MM.1S (cell line): ENCODE results near the gene ZC2HC1C.

Experiments
- EZH2 ChIP-seq: fragments of 300-600 bp; sonication (generic); optimal IDR thresholded peaks from 2 replicates; pipeline ENCODE3; 2017; ENCODE audit warnings: low read depth, mild to moderate bottlenecking, antibody characterized with exemption, low read length, mixed read lengths
- EZH2phosphoT487 ChIP-seq: fragments of 300-600 bp; sonication (generic); IDR thresholded peaks from 2 replicates; pipeline ENCODE4 v1.6.1; 2018; ENCODE audit warnings: antibody characterized with exemption, low read length
- TF ChIP-seq, protein P1 (sequence below): fragments of 300-600 bp; sonication (generic); IDR thresholded peaks from 2 replicates; pipeline ENCODE4 v1.5.1; 2016; ENCODE audit warnings: antibody characterized with exemption, low read length, mixed read lengths

GRCh38 chr14:75022655-75023054 lies 46.8 kb upstream of the ZC2HC1C start:
- TF ChIP-seq, protein P1, sequence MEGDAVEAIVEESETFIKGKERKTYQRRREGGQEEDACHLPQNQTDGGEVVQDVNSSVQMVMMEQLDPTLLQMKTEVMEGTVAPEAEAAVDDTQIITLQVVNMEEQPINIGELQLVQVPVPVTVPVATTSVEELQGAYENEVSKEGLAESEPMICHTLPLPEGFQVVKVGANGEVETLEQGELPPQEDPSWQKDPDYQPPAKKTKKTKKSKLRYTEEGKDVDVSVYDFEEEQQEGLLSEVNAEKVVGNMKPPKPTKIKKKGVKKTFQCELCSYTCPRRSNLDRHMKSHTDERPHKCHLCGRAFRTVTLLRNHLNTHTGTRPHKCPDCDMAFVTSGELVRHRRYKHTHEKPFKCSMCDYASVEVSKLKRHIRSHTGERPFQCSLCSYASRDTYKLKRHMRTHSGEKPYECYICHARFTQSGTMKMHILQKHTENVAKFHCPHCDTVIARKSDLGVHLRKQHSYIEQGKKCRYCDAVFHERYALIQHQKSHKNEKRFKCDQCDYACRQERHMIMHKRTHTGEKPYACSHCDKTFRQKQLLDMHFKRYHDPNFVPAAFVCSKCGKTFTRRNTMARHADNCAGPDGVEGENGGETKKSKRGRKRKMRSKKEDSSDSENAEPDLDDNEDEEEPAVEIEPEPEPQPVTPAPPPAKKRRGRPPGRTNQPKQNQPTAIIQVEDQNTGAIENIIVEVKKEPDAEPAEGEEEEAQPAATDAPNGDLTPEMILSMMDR: 0 out of 2 replicates have a peak, but pooled peaks have one; percentile 7
- no peak for TF ChIP-seq EZH2
- TF ChIP-seq EZH2phosphoT487: no peak
